PC-9 (cell line): ENCODE results near the gene AVPR1B. TPM values are rescaled to one million over a fixed set of nuclear protein-coding genes. Genes with fewer than 3 reads are reported as not detected.

ENCODE experiments used
- BruUV-seq: library from RNA; stranded (reverse); fragments of 400-500 nt; replicated peaks from 2 replicates; lab custom pipeline; 2021; lab: Mats Ljungman, UMichigan
- CTCF ChIA-PET: fragments of 300-600 bp; sonication (Branson Sonifier 250); formaldehyde crosslinking; loops from one replicate; lab custom pipeline; 2022; ENCODE audit warnings: antibody characterized with exemption; lab: Charles Lee
- POLR2A ChIA-PET: fragments of 300-600 bp; sonication (Branson Sonifier 250); formaldehyde crosslinking; loops from one replicate; lab custom pipeline; 2022; ENCODE audit warnings: antibody characterized with exemption; ENCODE audit not compliant: unreplicated experiment; lab: Charles Lee
- DNase-seq, 2 experiments: peaks; one replicate each; pipeline versions ENCODE4 v3.0.0 to v3.0.0-alpha.2; 2015 to 2022; ENCODE audit warnings: mixed read lengths in 1 of 2
- H2AFZ ChIP-seq: fragments of 200-600 bp; sonication (generic); 2 replicates; pipeline ENCODE4 v1.8.1; 2017; ENCODE audit warnings: antibody characterized with exemption
- H3F3A ChIP-seq: fragments of 200-600 bp; sonication (generic); 2 replicates; pipeline ENCODE4 v1.8.1; 2017; ENCODE audit warnings: antibody characterized with exemption, mild to moderate bottlenecking, low read depth; ENCODE audit not compliant: insufficient read depth
- H3K27ac ChIP-seq: fragments of 200-600 bp; sonication (generic); 2 replicates; pipeline ENCODE4 v1.6.1; 2016; ENCODE audit warnings: mixed run types
- H3K27me3 ChIP-seq: fragments of 200-600 bp; sonication (generic); 2 replicates; pipeline ENCODE4 v1.6.1; 2016; ENCODE audit warnings: low read depth, mixed run types; ENCODE audit not compliant: insufficient read depth
- H3K36me3 ChIP-seq: fragments of 200-600 bp; sonication (generic); 2 replicates; pipeline ENCODE4 v1.6.1; 2016; ENCODE audit warnings: low read depth, mixed run types
- H3K4me1 ChIP-seq: fragments of 200-600 bp; sonication (generic); replicated peaks from 2 replicates; pipeline ENCODE4 v1.6.1; 2016; ENCODE audit warnings: mixed run types; ENCODE audit not compliant: insufficient read depth
- H3K4me2 ChIP-seq: fragments of 200-600 bp; sonication (generic); 2 replicates; pipeline ENCODE4 v1.6.1; 2017; ENCODE audit warnings: mixed run types
- H3K4me3 ChIP-seq: fragments of 200-600 bp; sonication (generic); 2 replicates; pipeline ENCODE4 v1.6.1; 2016; ENCODE audit warnings: mixed run types
- H3K79me2 ChIP-seq: fragments of 200-600 bp; sonication (generic); 2 replicates; pipeline ENCODE4 v1.6.1; 2017; ENCODE audit warnings: low read depth, mixed run types
- H3K9me2 ChIP-seq: fragments of 200-600 bp; sonication (generic); 2 replicates; pipeline ENCODE4 v1.8.1; 2017; ENCODE audit warnings: mild to moderate bottlenecking; ENCODE audit not compliant: insufficient read depth
- H3K9me3 ChIP-seq: fragments of 200-600 bp; sonication (generic); 2 replicates; pipeline ENCODE4 v1.8.1; 2016; ENCODE audit warnings: low read depth; ENCODE audit not compliant: insufficient read depth
- H4K20me1 ChIP-seq: fragments of 200-600 bp; sonication (generic); 2 replicates; pipeline ENCODE4 v1.8.1; 2017; ENCODE audit not compliant: insufficient read depth
- EZH2 ChIP-seq: fragments of 200-600 bp; sonication (generic); IDR thresholded peaks from 2 replicates; pipeline ENCODE4 v1.8.0; 2017; ENCODE audit warnings: antibody characterized with exemption, low read depth
- intact Hi-C: fragments of 100-400 bp; cut with micrococcal nuclease; formaldehyde crosslinking; loops from one replicate; pipeline ENCODE4 v1.10.0; 2022; ENCODE audit not compliant: unreplicated experiment
- total RNA-seq: library from RNA; stranded (reverse); gene quantifications from 2 replicates; pipeline ENCODE4 v1.2.3, GENCODE V29; 2021
- TF ChIP-seq, protein P1 (sequence below): fragments of 200-600 bp; sonication (generic); conservative IDR thresholded peaks from 2 replicates; pipeline ENCODE4 v1.6.1; 2017; ENCODE audit warnings: mixed run types, antibody characterized with exemption, mild to moderate bottlenecking, moderate library complexity

AVPR1B gene
- total RNA-seq, 1 experiment from 2014 or later = not detected

GRCh38 chr1:206097381-206097780, 19.8 kb downstream of the AVPR1B start:
- H3K9me3 ChIP-seq = no peaks in the 10 kb centered on the region
- no peaks in the 10 kb centered on the region for H3K79me2 ChIP-seq
- DNase-seq = no peak
- no peaks in the 10 kb centered on the region for H3K9me2 ChIP-seq
- H3K27ac ChIP-seq = no peak overlapping the region
- ChIA-PET CTCF (interaction anchor here (0.5 kb wide), 1 partner anchor 58 kb away, joined by 4 read pairs; no protein-coding TSS in a partner anchor), POLR2A (no interaction called here)
- intact Hi-C loops = no loop called here
- H3F3A ChIP-seq = no peaks in the 10 kb centered on the region; the same call in 1 of the 2 replicates
- no peaks in the 10 kb centered on the region for H3K27me3 ChIP-seq
- TF ChIP-seq, protein P1, sequence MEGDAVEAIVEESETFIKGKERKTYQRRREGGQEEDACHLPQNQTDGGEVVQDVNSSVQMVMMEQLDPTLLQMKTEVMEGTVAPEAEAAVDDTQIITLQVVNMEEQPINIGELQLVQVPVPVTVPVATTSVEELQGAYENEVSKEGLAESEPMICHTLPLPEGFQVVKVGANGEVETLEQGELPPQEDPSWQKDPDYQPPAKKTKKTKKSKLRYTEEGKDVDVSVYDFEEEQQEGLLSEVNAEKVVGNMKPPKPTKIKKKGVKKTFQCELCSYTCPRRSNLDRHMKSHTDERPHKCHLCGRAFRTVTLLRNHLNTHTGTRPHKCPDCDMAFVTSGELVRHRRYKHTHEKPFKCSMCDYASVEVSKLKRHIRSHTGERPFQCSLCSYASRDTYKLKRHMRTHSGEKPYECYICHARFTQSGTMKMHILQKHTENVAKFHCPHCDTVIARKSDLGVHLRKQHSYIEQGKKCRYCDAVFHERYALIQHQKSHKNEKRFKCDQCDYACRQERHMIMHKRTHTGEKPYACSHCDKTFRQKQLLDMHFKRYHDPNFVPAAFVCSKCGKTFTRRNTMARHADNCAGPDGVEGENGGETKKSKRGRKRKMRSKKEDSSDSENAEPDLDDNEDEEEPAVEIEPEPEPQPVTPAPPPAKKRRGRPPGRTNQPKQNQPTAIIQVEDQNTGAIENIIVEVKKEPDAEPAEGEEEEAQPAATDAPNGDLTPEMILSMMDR = no peak
- no peak overlapping the region for H3K4me2 ChIP-seq
- no peaks in the 10 kb centered on the region for H3K4me1 ChIP-seq
- no peaks in the 10 kb centered on the region for H4K20me1 ChIP-seq
- no peak overlapping the region for H3K4me3 ChIP-seq
- BruUV-seq = no TSS peak
- no peaks in the 10 kb centered on the region for H3K36me3 ChIP-seq
- no peak overlapping the region for H2AFZ ChIP-seq

GRCh38 chr1:206094024-206094423, 23.2 kb downstream of the AVPR1B start:
- BruUV-seq = no TSS peak
- no peak overlapping the region for H3K27ac ChIP-seq
- ChIA-PET POLR2A (no interaction called here), CTCF (no interaction called here)
- no peak for TF ChIP-seq EZH2
- TF ChIP-seq, protein P1 = no peak
- no peak overlapping the region for H3K4me2 ChIP-seq
- H4K20me1 ChIP-seq = no peaks in the 10 kb centered on the region
- H3K4me1 ChIP-seq = no peaks in the 10 kb centered on the region
- no peaks in the 10 kb centered on the region; the same call in 1 of the 2 replicates for H3F3A ChIP-seq
- no peak for DNase-seq
- H2AFZ ChIP-seq = no peak overlapping the region
- no peaks in the 10 kb centered on the region for H3K79me2 ChIP-seq
- H3K4me3 ChIP-seq = no peak overlapping the region
- intact Hi-C loops = no loop called here
- no peaks in the 10 kb centered on the region for H3K27me3 ChIP-seq
- no peaks in the 10 kb centered on the region for H3K36me3 ChIP-seq
- H3K9me2 ChIP-seq = no peaks in the 10 kb centered on the region
- no peaks in the 10 kb centered on the region for H3K9me3 ChIP-seq

GRCh38 chr1:206089341-206089740, 27.8 kb downstream of the AVPR1B start:
- Histone ChIP-seq H3K27ac (no peak overlapping the region), H3F3A (no peaks in the 10 kb centered on the region; the same call in 1 of the 2 replicates), H2AFZ (no peak overlapping the region), H3K9me3 (no peaks in the 10 kb centered on the region), H3K27me3 (no peaks in the 10 kb centered on the region), H3K79me2 (no peaks in the 10 kb centered on the region), H3K4me3 (no peak overlapping the region), H3K9me2 (no peaks in the 10 kb centered on the region), H3K4me1 (no peaks in the 10 kb centered on the region), H3K4me2 (no peak overlapping the region), H4K20me1 (no peaks in the 10 kb centered on the region), H3K36me3 (no peaks in the 10 kb centered on the region)
- TF ChIP-seq, protein P1 = no peak
- TF ChIP-seq EZH2 = no peak
- BruUV-seq = no TSS peak
- POLR2A ChIA-PET = interaction anchor here (0.5 kb wide), 1 partner anchor 35 kb away, joined by 4 read pairs; no protein-coding TSS in a partner anchor
- no peak for DNase-seq
- CTCF ChIA-PET = interaction anchor here (0.7 kb wide), 1 partner anchor 40 kb away, joined by 5 read pairs; no protein-coding TSS in a partner anchor
- intact Hi-C loops = no loop called here
